Mesenteric fat pad (tissue), 1 donor: ENCODE results near the gene SMAD7. TPM values are rescaled to one million over a fixed set of nuclear protein-coding genes. Genes with fewer than 3 reads are reported as not detected.
A peak's percentile ranks its signal among the peaks of the same experiment; 100 is the strongest.

Experiments used
- DNase-seq: peaks from one replicate; pipeline ENCODE4 v3.0.0-alpha.2; 2020; ENCODE audit warnings: low spot score
- total RNA-seq: library from RNA; stranded (reverse); fragmentation: NEBNext Ultra II Directional; extraction: Animal tissue kit (Norgen Biotek cat#: 25700); gene quantifications from one replicate; pipeline ENCODE4 v1.2.1, GENCODE V29; 2021
- donor health status: DM: yes; HTN: yes; CAD: no.

The SMAD7 gene
- total RNA-seq, 1 donor from 2014 or later = 56.2 TPM

- no peak for DNase-seq
These were observed 17.8 kb downstream of the SMAD7 start for GRCh38 chr18:48932822-48933510.

- DNase-seq = no peak
These were observed 18.3 kb downstream of the SMAD7 start for GRCh38 chr18:48932462-48932818.

- DNase-seq = no peak
These were observed 18.9 kb downstream of the SMAD7 start for GRCh38 chr18:48931680-48932461.

- DNase-seq = no peak
These were observed 19.8 kb downstream of the SMAD7 start for GRCh38 chr18:48930926-48931325.

- DNase-seq = no peak
These were observed 20.6 kb downstream of the SMAD7 start for GRCh38 chr18:48929941-48930713.

- DNase-seq = no peak
These were observed 21.6 kb downstream of the SMAD7 start for GRCh38 chr18:48929212-48929612.

GRCh38 chr18:48928787-48929186 lies 22.0 kb downstream of the SMAD7 start:
- no peak for DNase-seq

- DNase-seq = no peak
These were observed 23.3 kb downstream of the SMAD7 start for GRCh38 chr18:48927286-48928080.

- no peak for DNase-seq
These were observed 24.3 kb downstream of the SMAD7 start for GRCh38 chr18:48926420-48926857.

GRCh38 chr18:48925491-48925780 lies 25.3 kb downstream of the SMAD7 start:
- DNase-seq = no peak

GRCh38 chr18:48924630-48925490 lies 25.9 kb downstream of the SMAD7 start:
- DNase-seq = no peak

GRCh38 chr18:48923746-48924629 lies 26.8 kb downstream of the SMAD7 start:
- no peak for DNase-seq

GRCh38 chr18:48922801-48923730 lies 27.7 kb downstream of the SMAD7 start:
- peak; percentile 89 for DNase-seq

- no peak for DNase-seq
These were observed 28.5 kb downstream of the SMAD7 start for GRCh38 chr18:48922226-48922800.

- DNase-seq = peak; percentile 74
These were observed 29.2 kb downstream of the SMAD7 start for GRCh38 chr18:48921305-48922225.

GRCh38 chr18:48920408-48921038 lies 30.2 kb downstream of the SMAD7 start:
- peak; percentile 72 for DNase-seq
